HG02943 (cell line): ENCODE results near the gene KCNAB1.
A peak's percentile ranks its signal among the peaks of the same experiment; 100 is the strongest.
"Not testable (repeated sequence)": the region's sequence is repeated elsewhere in the genome, so short reads cannot be mapped to it uniquely, and the experiment has no call there.

Experiments
- ATAC-seq: cut with Tn5 transposase; IDR thresholded peaks from one replicate; pipeline ENCODE4 v1.9.1; 2021; ENCODE audit warnings: mild to moderate bottlenecking, low read depth, moderate library complexity; ENCODE audit not compliant: unreplicated experiment

Gene KCNAB1

GRCh38 chr3:156215751-156216150 lies 95.4 kb downstream of the KCNAB1 start:
- ATAC-seq: no peak

- no peak for ATAC-seq
These were observed 95.8 kb downstream of the KCNAB1 start for GRCh38 chr3:156216216-156216615.

GRCh38 chr3:156216852-156217251 lies 96.5 kb downstream of the KCNAB1 start:
- no peak for ATAC-seq

GRCh38 chr3:156217674-156218352 lies 97.4 kb downstream of the KCNAB1 start:
- no peak for ATAC-seq

DNA sequence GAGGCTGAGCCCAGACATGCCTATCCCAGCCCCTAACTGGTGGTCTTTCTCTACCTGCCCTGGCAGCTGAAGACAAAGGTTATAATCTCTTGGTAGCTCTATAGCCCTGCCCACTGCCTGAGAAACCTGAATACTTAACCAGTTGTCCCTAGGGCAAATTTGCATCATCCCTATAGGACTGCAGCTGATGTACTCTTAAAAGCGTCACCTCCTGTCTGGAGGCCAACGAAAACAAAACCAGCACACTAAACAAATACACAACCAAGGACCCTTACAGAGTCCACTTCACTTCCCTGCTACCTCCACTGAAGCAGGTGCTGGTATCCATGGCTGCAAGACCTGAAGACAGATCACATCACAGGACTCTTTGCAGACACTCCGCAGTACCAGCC lies 98.0 kb downstream of the KCNAB1 start:
- ATAC-seq: no peak

DNA sequence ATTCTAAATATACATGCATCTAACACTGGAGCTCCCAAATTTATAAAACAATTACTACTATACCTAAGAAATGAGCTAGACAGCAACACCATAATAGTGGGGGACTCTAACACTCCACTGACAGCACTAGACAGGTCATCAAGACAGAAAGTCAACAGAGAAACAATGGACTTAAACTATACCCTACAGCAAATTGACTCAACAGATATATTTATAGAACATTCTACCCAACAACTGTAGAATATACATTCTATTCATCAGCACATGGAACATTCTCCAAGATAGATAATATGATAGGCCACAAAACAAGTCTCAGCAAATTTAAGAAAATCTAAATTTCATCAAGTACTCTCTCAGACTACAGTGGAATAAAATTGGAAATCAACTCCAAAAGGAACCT lies 102.0 kb downstream of the KCNAB1 start:
- not testable (repeated sequence) for ATAC-seq

- not testable (repeated sequence) for ATAC-seq
These were observed 103.7 kb downstream of the KCNAB1 start for GRCh38 chr3:156224046-156224445.

DNA sequence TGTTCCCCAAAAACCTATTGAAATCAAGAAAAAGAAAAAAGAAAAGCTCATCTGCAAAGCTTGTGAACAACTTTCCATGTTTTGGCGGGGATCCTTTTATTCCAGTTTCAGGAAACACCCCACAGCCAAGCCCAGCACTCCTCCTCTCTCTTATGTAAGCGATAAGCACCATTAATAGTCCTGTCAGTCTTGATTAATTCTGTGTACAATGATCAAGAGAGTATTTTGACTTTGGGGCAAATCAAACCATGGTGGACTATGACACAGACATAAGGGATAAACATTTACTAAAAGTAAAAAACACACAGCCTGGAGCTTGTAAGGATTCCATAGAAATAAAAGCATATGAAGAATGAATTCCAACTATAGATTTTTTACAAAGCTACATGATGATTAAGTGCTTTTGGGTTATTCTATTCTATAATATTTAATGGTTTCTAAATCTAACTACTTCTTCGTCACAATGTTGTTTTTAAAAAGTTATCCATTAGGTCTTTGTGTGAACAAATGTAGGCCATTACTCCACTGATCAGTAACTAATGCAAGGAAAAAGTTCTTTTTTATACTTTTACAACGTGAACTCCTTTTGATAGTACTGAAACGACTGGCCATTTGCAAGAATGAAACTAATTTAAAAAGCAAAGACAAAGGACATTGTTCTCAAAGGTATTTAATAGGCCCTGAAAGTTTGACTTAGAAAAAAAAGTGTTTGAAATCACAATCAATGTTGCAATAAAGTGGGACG lies 106.5 kb downstream of the KCNAB1 start:
- ATAC-seq: no peak

- ATAC-seq: no peak
These were observed 107.3 kb downstream of the KCNAB1 start for GRCh38 chr3:156227704-156228103.

DNA sequence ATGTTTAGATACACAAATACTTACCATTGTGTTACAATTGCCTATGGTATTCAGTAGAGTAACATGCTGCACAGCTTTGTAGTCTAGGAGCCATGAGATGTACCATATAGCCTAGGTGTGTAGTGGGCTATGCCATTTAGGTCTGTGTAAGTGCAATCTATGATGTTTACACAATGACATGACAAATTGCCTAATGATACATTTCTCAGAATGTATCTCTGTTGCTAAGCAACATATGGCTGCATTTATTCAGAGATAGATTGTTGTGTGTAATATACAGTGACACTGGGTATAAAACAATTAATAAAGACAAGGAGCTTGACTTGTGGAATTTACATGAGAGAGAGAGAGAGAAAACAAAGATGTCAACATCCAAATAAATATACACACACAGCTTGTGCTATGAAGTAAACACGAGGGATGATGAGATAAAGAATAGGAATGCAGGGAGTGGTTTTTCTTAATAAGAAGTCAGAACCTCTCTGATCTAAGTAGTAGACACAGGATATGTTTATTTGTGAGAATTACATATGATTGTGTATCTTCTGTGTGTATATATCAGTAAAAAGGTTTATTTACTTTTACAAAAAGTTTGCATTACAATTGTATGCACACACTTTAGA lies 110.0 kb downstream of the KCNAB1 start:
- no peak for ATAC-seq

DNA sequence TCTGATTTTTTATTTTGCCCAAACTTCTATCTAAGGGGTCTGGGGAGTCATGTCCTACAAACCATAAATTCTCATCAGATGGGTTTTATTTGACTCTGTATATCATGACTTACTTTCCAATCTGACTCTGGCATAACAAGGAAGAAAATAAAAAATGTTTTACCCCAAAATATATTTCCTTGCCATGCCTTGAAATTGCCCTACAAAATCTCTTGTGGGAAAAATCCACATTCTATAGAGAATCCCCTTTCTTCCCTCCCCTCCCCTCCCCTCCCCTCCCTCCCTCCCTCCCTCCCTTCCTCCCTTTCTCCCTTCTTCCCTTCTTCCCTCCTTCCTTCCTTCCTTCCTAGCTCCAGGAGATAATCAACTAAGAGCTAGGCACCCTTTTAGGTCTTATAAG lies 110.8 kb downstream of the KCNAB1 start:
- ATAC-seq: not testable (repeated sequence)

GRCh38 chr3:156233876-156234275 lies 113.5 kb downstream of the KCNAB1 start:
- ATAC-seq: no peak

DNA sequence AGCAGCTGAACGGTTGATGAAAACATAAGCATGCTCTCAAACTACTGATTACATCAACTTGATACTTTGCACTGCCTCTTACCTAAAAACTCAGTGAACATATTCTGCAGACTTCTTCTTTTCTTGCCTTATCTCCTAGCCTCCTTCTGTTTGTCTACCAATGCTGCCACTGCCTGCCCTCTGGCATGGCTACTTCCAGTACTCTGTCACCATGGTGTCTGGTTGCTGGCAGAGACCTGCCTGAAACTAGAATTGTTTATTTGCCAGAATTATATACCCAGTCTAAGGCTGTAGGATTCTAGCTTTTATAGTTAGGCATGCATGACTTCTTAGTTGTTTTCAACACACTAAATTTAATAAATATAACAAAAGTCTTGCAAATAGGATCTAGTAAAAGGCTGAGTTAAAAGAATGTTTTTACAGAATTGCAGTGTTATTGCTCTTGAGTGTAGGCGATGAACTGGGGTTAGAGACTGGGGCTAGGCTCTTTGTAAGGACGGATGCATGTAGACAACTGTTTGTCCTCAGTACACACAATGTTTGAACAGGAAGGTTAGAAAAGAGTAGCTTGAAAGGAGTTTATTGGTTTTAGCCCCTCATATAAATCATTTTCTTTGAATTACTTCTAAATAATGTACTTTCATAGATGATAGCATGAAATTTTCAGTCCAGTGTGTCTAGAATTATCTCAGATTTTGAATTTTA lies 116.3 kb downstream of the KCNAB1 start:
- ATAC-seq: no peak

- ATAC-seq: no peak
These were observed 120.3 kb downstream of the KCNAB1 start for GRCh38 chr3:156240642-156241041.

DNA sequence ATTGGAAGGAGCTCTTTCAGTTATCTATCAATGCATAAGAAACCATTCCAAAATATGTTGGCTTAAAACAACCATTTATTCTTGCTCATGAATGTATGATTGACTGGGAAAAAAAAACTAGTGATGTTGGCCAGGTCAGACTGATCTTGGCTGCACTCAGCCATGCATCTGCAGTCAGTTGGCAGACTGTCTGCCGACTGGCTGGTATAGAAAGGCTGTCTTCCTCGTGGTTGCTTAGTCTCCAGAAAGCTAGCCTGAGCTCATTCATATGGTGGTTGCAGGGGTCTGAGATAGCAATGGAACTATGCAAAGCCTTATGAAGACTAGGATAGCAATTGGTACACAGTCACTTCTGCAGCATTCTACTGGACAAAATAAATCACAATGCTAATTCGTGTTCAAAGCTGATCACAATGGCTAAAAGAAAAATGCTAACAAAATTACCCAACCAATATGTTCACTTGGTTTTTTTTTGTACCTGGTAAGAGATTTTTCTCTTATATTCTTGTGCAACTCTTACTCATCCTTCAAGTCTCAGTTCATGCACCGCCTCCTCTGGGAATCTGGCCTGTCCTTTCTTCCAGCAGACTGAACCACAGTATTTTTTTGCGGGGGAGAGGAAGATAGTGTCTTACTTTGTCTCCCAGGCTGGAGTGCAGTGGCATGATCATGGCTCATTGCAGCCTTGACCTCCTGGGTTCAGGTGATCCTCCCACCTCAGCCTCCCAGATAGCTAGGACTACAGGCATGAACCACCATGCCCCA lies 126.8 kb downstream of the KCNAB1 start:
- no peak for ATAC-seq

- no peak for ATAC-seq
These were observed 130.2 kb downstream of the KCNAB1 start for GRCh38 chr3:156250550-156250949.

- ATAC-seq: no peak
These were observed 131.0 kb downstream of the KCNAB1 start for GRCh38 chr3:156251424-156251823.

GRCh38 chr3:156252656-156253055 lies 132.3 kb downstream of the KCNAB1 start:
- ATAC-seq: no peak

- ATAC-seq: peak; percentile 59
These were observed 132.8 kb downstream of the KCNAB1 start for GRCh38 chr3:156253150-156253549.

DNA sequence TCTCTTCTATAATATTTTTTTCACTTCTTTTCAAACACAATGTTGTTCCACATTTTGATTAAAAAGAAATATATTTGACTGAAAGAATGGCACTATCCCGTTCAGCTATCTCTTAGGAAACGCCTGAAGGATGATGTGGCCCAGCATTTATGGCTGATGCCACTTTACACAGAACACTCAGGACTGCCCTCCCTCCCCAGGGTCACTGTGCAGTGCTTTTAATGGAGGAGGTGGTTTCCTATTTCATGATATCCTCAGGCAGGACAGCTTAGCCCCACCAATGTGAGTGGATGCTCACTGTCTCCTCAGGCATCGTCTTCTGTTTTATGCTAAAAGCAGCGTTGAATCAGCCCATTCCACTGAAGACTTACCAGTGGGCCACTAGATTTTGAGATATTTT lies 135.9 kb downstream of the KCNAB1 start:
- no peak for ATAC-seq
